ENCODE results near the gene DGLUCY.
A peak's percentile ranks its signal among the peaks of the same experiment; 100 is the strongest.

GRCh38 chr14:91252871-91253794, 139.3 kb downstream of the DGLUCY start:
- no peak for TF ChIP-seq CBX5 (IDR thresholded peaks at IDR 0.05; ENCODE audit: low read depth, low read length)
- TF ChIP-seq POLR2A (IDR thresholded peaks at IDR 0.05; ENCODE audit: control extremely low read depth in 1 of 2, low read depth in 2 of 2, low read length in 2 of 2) = no peak
- peak; percentile 41 to 67 (median 56); a peak in 3 of 4 replicates for TF ChIP-seq CTCF (IDR thresholded peaks at IDR 0.05; ENCODE audit: control extremely low read depth in 1 of 3, insufficient read depth in 1 of 3, low read depth in 1 of 3, low read length in 3 of 3)
- 0 out of 2 replicates have a peak, but pooled peaks have one; percentile 26 for TF ChIP-seq YY1 (IDR thresholded peaks at IDR 0.05; ENCODE audit: low read depth, low read length)
- no peak for TF ChIP-seq EP300 (IDR thresholded peaks at IDR 0.05; ENCODE audit: borderline replicate concordance in 1 of 2, low read depth in 2 of 2, low read length in 2 of 2)
- TF ChIP-seq MAX (IDR thresholded peaks at IDR 0.05) = no peak
- peak in 1 of 2 experiments; percentile 39; a peak in 3 of 4 replicates for TF ChIP-seq RAD21 (IDR thresholded peaks at IDR 0.05 in 1 of 2, conservative IDR thresholded peaks at IDR 0.05 in 1 of 2; ENCODE audit: low read depth in 2 of 2, low read length in 2 of 2)
- no peak for TF ChIP-seq GABPA (IDR thresholded peaks at IDR 0.05; ENCODE audit: borderline replicate concordance, insufficient read depth, low read length)
- no peak for TF ChIP-seq TAF1 (IDR thresholded peaks at IDR 0.05; ENCODE audit: low read depth, low read length)
- no peak for TF ChIP-seq NRF1 (IDR thresholded peaks at IDR 0.05; ENCODE audit: low read depth, low read length)
- no peak for TF ChIP-seq USF2 (IDR thresholded peaks at IDR 0.05; ENCODE audit: low read length)
- no peak for TF ChIP-seq ZNF274 (IDR thresholded peaks at IDR 0.05; ENCODE audit: borderline replicate concordance, extremely low read depth, low read length)
- no peak for TF ChIP-seq SIX5 (IDR thresholded peaks at IDR 0.05; ENCODE audit: low read depth, low read length)
